RKO (cell line): Measurements from ENCODE around the gene KIAA1614.
"Not testable (repeated sequence)": the region's sequence is repeated elsewhere in the genome, so short reads cannot be mapped to it uniquely, and the experiment has no call there.

Source experiments
- DNase-seq: peaks from one replicate; pipeline ENCODE4 v3.0.0-alpha.2; 2016; ENCODE audit warnings: low spot score

Gene KIAA1614

GRCh38 chr1:180961622-180962021 lies 48.9 kb downstream of the KIAA1614 start:
- no peak for DNase-seq

GRCh38 chr1:180962178-180962577 lies 49.5 kb downstream of the KIAA1614 start:
- DNase-seq = no peak

GRCh38 chr1:180964056-180964455 lies 51.4 kb downstream of the KIAA1614 start:
- no peak for DNase-seq

GRCh38 chr1:180964595-180964994 lies 51.9 kb downstream of the KIAA1614 start:
- no peak for DNase-seq

- DNase-seq = no peak
Measured at GRCh38 chr1:180966312-180966711, 53.6 kb downstream of the KIAA1614 start.

GRCh38 chr1:180966744-180967536 lies 54.2 kb downstream of the KIAA1614 start:
- no peak for DNase-seq

GRCh38 chr1:180967558-180967957 lies 54.9 kb downstream of the KIAA1614 start:
- DNase-seq = no peak

GRCh38 chr1:180968834-180969233 lies 56.1 kb downstream of the KIAA1614 start:
- not testable (repeated sequence) for DNase-seq

- no peak for DNase-seq
Measured at GRCh38 chr1:180969434-180969833, 56.7 kb downstream of the KIAA1614 start.

GRCh38 chr1:180970333-180971079 lies 57.8 kb downstream of the KIAA1614 start:
- no peak for DNase-seq

- DNase-seq = no peak
Measured at GRCh38 chr1:180971273-180971997, 58.7 kb downstream of the KIAA1614 start.

GRCh38 chr1:180973369-180973768 lies 60.7 kb downstream of the KIAA1614 start:
- no peak for DNase-seq

GRCh38 chr1:180974236-180974635 lies 61.5 kb downstream of the KIAA1614 start:
- DNase-seq = no peak

GRCh38 chr1:180975551-180975950 lies 62.9 kb downstream of the KIAA1614 start:
- DNase-seq = no peak

GRCh38 chr1:180976191-180976590 lies 63.5 kb downstream of the KIAA1614 start:
- no peak for DNase-seq

- no peak for DNase-seq
Measured at GRCh38 chr1:180976732-180977357, 64.1 kb downstream of the KIAA1614 start.

- DNase-seq = no peak
Measured at GRCh38 chr1:180981596-180982387, 69.1 kb downstream of the KIAA1614 start.

- no peak for DNase-seq
Measured at GRCh38 chr1:180982422-180982821, 69.7 kb downstream of the KIAA1614 start.

GRCh38 chr1:180988253-180988752 lies 75.6 kb downstream of the KIAA1614 start:
- no peak for DNase-seq

- peak; percentile 41 for DNase-seq
Measured at GRCh38 chr1:180994262-180994661, 81.6 kb downstream of the KIAA1614 start.

GRCh38 chr1:180997843-180998504 lies 85.3 kb downstream of the KIAA1614 start:
- DNase-seq = no peak
